ENCODE data around the gene CTBS.
"Not testable (repeated sequence)": the region's sequence is repeated elsewhere in the genome, so short reads cannot be mapped to it uniquely, and the experiment has no call there.

The CTBS gene

GRCh38 chr1:84508510-84508909 is 65.7 kb downstream of the CTBS start:
- Histone ChIP-seq H3K79me2 (ENCODE audit: control insufficient read depth, insufficient read depth, low read length) (peaks cover 20% of the 10 kb centered on the region), H3K9ac (ENCODE audit: low read length) (no peak overlapping the region), H3K27ac (ENCODE audit: low read depth, low read length) (no peak overlapping the region), H3K4me1 (ENCODE audit: control insufficient read depth, low read depth, low read length) (peaks cover 2% of the 10 kb centered on the region), H4K8ac (ENCODE audit: low read depth, low read length) (no peak overlapping the region), H3K79me1 (ENCODE audit: low read length) (peaks cover 6% of the 10 kb centered on the region), H4K5ac (ENCODE audit: low read length) (no peak overlapping the region), H2BK15ac (replicated peaks; ENCODE audit: low read depth) (no peak overlapping the region), H3K27me3 (ENCODE audit: insufficient read depth, low read length, poor library complexity) (no peaks in the 10 kb centered on the region), H2BK5ac (ENCODE audit: low read length) (no peak overlapping the region), H3K4ac (ENCODE audit: low read depth, low read length) (no peak overlapping the region), H3K4me3 (ENCODE audit: low read length) (no peak overlapping the region), H3K36me3 (ENCODE audit: control insufficient read depth, insufficient read depth, low read length) (no peaks in the 10 kb centered on the region), H3K4me2 (ENCODE audit: low read length) (no peak overlapping the region), H2AK5ac (ENCODE audit: low read length) (no peak overlapping the region), H3K56ac (ENCODE audit: low read length) (no peak overlapping the region), H3K18ac (ENCODE audit: low read length) (no peak overlapping the region), H3K23ac (ENCODE audit: low read length) (no peak overlapping the region), H2BK120ac (ENCODE audit: low read depth, low read length) (no peak overlapping the region)
- no peak for DNase-seq
- no CpG with 5 or more reads among the region's 1 CpG for WGBS (ENCODE audit: extremely low coverage, insufficient coverage, low lambda C conversion rate)

DNA sequence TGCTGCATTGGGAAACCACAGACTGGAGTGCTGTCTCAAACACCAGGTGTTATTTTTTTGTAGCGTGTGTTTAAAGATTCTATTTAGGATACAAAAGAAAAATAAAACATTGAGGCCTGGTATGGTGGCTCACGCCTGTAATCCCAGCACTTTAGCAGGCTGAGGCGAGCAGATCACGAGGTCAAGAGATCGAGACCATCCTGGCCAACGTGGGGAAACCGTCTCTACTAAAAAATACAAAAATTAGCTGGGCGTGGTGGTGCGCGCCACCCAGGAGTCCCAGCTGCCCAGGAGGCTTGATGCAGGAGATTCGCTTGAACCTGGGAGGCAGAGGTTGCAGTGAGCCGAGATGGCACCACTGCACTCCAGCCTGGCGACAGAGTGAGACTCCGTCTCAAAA is 66.4 kb downstream of the CTBS start:
- H3K27me3 ChIP-seq (ENCODE audit: insufficient read depth, low read length, poor library complexity); H4K5ac ChIP-seq (ENCODE audit: low read length); H3K4ac ChIP-seq (ENCODE audit: low read depth, low read length); H2BK5ac ChIP-seq (ENCODE audit: low read length); H3K56ac ChIP-seq (ENCODE audit: low read length); H3K9ac ChIP-seq (ENCODE audit: low read length); H3K79me1 ChIP-seq (ENCODE audit: low read length); H3K4me1 ChIP-seq (ENCODE audit: control insufficient read depth, low read depth, low read length); H3K4me2 ChIP-seq (ENCODE audit: low read length); H2BK15ac ChIP-seq (replicated peaks; ENCODE audit: low read depth); H2AK5ac ChIP-seq (ENCODE audit: low read length); H3K23ac ChIP-seq (ENCODE audit: low read length); H2BK120ac ChIP-seq (ENCODE audit: low read depth, low read length); H4K8ac ChIP-seq (ENCODE audit: low read depth, low read length); H3K27ac ChIP-seq (ENCODE audit: low read depth, low read length); H3K18ac ChIP-seq (ENCODE audit: low read length); DNase-seq; H3K4me3 ChIP-seq (ENCODE audit: low read length); H3K36me3 ChIP-seq (ENCODE audit: control insufficient read depth, insufficient read depth, low read length): not testable (repeated sequence)
- no CpG with 5 or more reads among the region's 14 CpGs for WGBS (ENCODE audit: extremely low coverage, insufficient coverage, low lambda C conversion rate)
- peaks cover 25% of the 10 kb centered on the region for H3K79me2 ChIP-seq (ENCODE audit: control insufficient read depth, insufficient read depth, low read length)

DNA sequence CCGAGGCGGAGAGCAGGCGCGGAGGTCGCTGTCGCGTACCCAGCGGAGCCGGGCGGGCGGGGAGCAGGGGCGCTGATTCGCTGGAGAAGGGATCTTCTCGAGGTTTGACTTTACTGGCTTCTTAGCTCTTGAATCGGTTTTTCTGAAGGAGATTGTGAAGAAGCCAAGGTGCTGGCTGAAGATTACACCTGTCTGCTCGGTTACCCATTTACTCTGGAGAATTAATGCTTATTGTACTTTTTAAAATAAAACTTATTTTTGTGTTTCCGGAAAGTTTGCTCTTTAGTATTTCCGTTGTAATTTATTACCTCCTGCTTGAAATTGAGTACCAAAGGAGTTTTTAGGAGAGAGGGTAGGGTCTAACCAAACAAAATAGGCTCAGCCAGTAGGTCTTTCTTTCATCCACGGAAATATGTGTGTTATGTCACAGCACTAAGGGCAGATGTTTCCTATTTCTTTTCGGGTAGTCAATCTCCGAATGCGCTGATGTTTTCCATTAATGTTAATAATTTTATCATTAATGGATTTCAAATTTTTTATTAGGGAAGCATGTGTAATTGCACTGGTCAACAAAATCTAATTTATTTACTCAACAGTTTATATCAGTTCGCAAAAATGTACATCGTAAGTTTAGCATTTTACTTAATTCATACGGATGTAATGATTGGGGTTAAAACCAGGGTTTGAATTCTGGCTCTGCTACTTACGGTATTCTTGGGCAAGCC is 67.3 kb downstream of the CTBS start:
- no peaks in the 10 kb centered on the region for H3K27me3 ChIP-seq (ENCODE audit: insufficient read depth, low read length, poor library complexity)
- H3K9ac ChIP-seq (ENCODE audit: low read length): peak overlapping the region; percentile 81
- peak overlapping the region; percentile 24 for H3K18ac ChIP-seq (ENCODE audit: low read length)
- no peak overlapping the region for H2BK120ac ChIP-seq (ENCODE audit: low read depth, low read length)
- no peaks in the 10 kb centered on the region for H3K36me3 ChIP-seq (ENCODE audit: control insufficient read depth, insufficient read depth, low read length)
- peaks cover 6% of the 10 kb centered on the region for H3K79me1 ChIP-seq (ENCODE audit: low read length)
- H3K4ac ChIP-seq (ENCODE audit: low read depth, low read length): no peak overlapping the region
- no peak overlapping the region for H2AK5ac ChIP-seq (ENCODE audit: low read length)
- H3K4me1 ChIP-seq (ENCODE audit: control insufficient read depth, low read depth, low read length): peaks cover 2% of the 10 kb centered on the region
- H3K79me2 ChIP-seq (ENCODE audit: control insufficient read depth, insufficient read depth, low read length): peaks cover 26% of the 10 kb centered on the region
- H3K23ac ChIP-seq (ENCODE audit: low read length): no peak overlapping the region
- no peak for DNase-seq
- peak overlapping the region; percentile 87 for H3K56ac ChIP-seq (ENCODE audit: low read length)
- no peak overlapping the region for H2BK15ac ChIP-seq (replicated peaks; ENCODE audit: low read depth)
- H2BK5ac ChIP-seq (ENCODE audit: low read length): no peak overlapping the region
- no peak overlapping the region for H4K8ac ChIP-seq (ENCODE audit: low read depth, low read length)
- H3K4me2 ChIP-seq (ENCODE audit: low read length): peak overlapping the region; percentile 59
- H4K5ac ChIP-seq (ENCODE audit: low read length): no peak overlapping the region
- peak overlapping the region; percentile 67 for H3K4me3 ChIP-seq (ENCODE audit: low read length)
- WGBS (ENCODE audit: extremely low coverage, insufficient coverage, low lambda C conversion rate): no CpG with 5 or more reads among the region's 26 CpGs
- H3K27ac ChIP-seq (ENCODE audit: low read depth, low read length): peak overlapping the region; percentile 97

GRCh38 chr1:84506002-84506728 is 68.1 kb downstream of the CTBS start, which contains the start of the genes GNG5 and SPATA1:
GNG5 (minus strand) TSS chr1:84506581; CDS start chr1:84506091, 490 bp downstream.
SPATA1 (plus strand) TSS chr1:84506386; CDS start chr1:84516360, 9,974 bp downstream.
- peak within 1 kb of the TSS; percentile 97 for H3K27ac ChIP-seq (ENCODE audit: low read depth, low read length)
- H2BK15ac ChIP-seq (replicated peaks; ENCODE audit: low read depth): no peak within 1 kb of the TSS
- no peak within 1 kb of the TSS for H4K5ac ChIP-seq (ENCODE audit: low read length)
- peaks cover 2% of the 10 kb centered on the region for H3K4me1 ChIP-seq (ENCODE audit: control insufficient read depth, low read depth, low read length)
- peak within 1 kb of the TSS; percentile 81 for H2BK5ac ChIP-seq (ENCODE audit: low read length)
- H3K9ac ChIP-seq (ENCODE audit: low read length): peak within 1 kb of the TSS; percentile 92
- H2BK120ac ChIP-seq (ENCODE audit: low read depth, low read length): no peak within 1 kb of the TSS
- peak within 1 kb of the TSS; percentile 66 for H3K4me2 ChIP-seq (ENCODE audit: low read length)
- no peaks in the 10 kb centered on the region for H3K27me3 ChIP-seq (ENCODE audit: insufficient read depth, low read length, poor library complexity)
- no CpG with 5 or more reads among the region's 60 CpGs for WGBS (ENCODE audit: extremely low coverage, insufficient coverage, low lambda C conversion rate)
- H2AK5ac ChIP-seq (ENCODE audit: low read length): no peak within 1 kb of the TSS
- DNase-seq: peak; percentile 98
- peaks cover 6% of the 10 kb centered on the region for H3K79me1 ChIP-seq (ENCODE audit: low read length)
- no peak within 1 kb of the TSS for H4K8ac ChIP-seq (ENCODE audit: low read depth, low read length)
- H3K56ac ChIP-seq (ENCODE audit: low read length): peak within 1 kb of the TSS; percentile 95
- H3K79me2 ChIP-seq (ENCODE audit: control insufficient read depth, insufficient read depth, low read length): peaks cover 26% of the 10 kb centered on the region
- H3K18ac ChIP-seq (ENCODE audit: low read length): peak within 1 kb of the TSS; percentile 94
- peak within 1 kb of the TSS; percentile 92 for H3K4me3 ChIP-seq (ENCODE audit: low read length)
- H3K36me3 ChIP-seq (ENCODE audit: control insufficient read depth, insufficient read depth, low read length): no peaks in the 10 kb centered on the region
- peak within 1 kb of the TSS; percentile 62 for H3K4ac ChIP-seq (ENCODE audit: low read depth, low read length)
- no peak within 1 kb of the TSS for H3K23ac ChIP-seq (ENCODE audit: low read length)

- H3K36me3 ChIP-seq (ENCODE audit: control insufficient read depth, insufficient read depth, low read length): no peaks in the 10 kb centered on the region
- H3K79me1 ChIP-seq (ENCODE audit: low read length): peaks cover 6% of the 10 kb centered on the region
- H3K23ac ChIP-seq (ENCODE audit: low read length): no peak overlapping the region
- peak overlapping the region; percentile 66 for H3K4me2 ChIP-seq (ENCODE audit: low read length)
- no peak overlapping the region for H2BK15ac ChIP-seq (replicated peaks; ENCODE audit: low read depth)
- peak overlapping the region; percentile 62 for H3K4ac ChIP-seq (ENCODE audit: low read depth, low read length)
- H3K4me3 ChIP-seq (ENCODE audit: low read length): peak overlapping the region; percentile 92
- H3K27ac ChIP-seq (ENCODE audit: low read depth, low read length): peak overlapping the region; percentile 85
- peak; percentile 59 for DNase-seq
- H3K4me1 ChIP-seq (ENCODE audit: control insufficient read depth, low read depth, low read length): peaks cover 2% of the 10 kb centered on the region
- no peak overlapping the region for H2BK5ac ChIP-seq (ENCODE audit: low read length)
- peak overlapping the region; percentile 94 for H3K18ac ChIP-seq (ENCODE audit: low read length)
- H4K5ac ChIP-seq (ENCODE audit: low read length): no peak overlapping the region
- no peaks in the 10 kb centered on the region for H3K27me3 ChIP-seq (ENCODE audit: insufficient read depth, low read length, poor library complexity)
- peaks cover 26% of the 10 kb centered on the region for H3K79me2 ChIP-seq (ENCODE audit: control insufficient read depth, insufficient read depth, low read length)
- no peak overlapping the region for H2BK120ac ChIP-seq (ENCODE audit: low read depth, low read length)
- H3K9ac ChIP-seq (ENCODE audit: low read length): peak overlapping the region; percentile 92
- peak overlapping the region; percentile 95 for H3K56ac ChIP-seq (ENCODE audit: low read length)
- no peak overlapping the region for H2AK5ac ChIP-seq (ENCODE audit: low read length)
- no peak overlapping the region for H4K8ac ChIP-seq (ENCODE audit: low read depth, low read length)
- WGBS (ENCODE audit: extremely low coverage, insufficient coverage, low lambda C conversion rate): no CpG with 5 or more reads among the region's 47 CpGs
Measured at GRCh38 chr1:84505493-84506001, 68.7 kb downstream of the CTBS start.

Data from mesendoderm (in vitro differentiated cells).